Transverse colon (tissue), 4 donors: ENCODE data around the gene RELA.

Experiments used
- CTCF ChIP-seq, 5 experiments: fragments of 200-600 bp in 3 of 5; fragments of 450-650 bp in 2 of 5; sonication (generic) in 3 of 5; IDR thresholded peaks; 1 replicate in 2 of 5; 2 replicates in 3 of 5; pipeline ENCODE4 v1.5.1; 2016 to 2017; ENCODE audit warnings: antibody characterized with exemption in 5 of 5, inconsistent platforms in 3 of 5, mild to moderate bottlenecking in 2 of 5, moderate library complexity in 1 of 5
- POLR2AphosphoS5 ChIP-seq, 3 donors: sonication (generic); formaldehyde crosslinking; IDR thresholded peaks; one replicate each; pipeline ENCODE4 v1.6.1; 2016; ENCODE audit warnings: antibody characterized with exemption in 3 of 3

DNA sequence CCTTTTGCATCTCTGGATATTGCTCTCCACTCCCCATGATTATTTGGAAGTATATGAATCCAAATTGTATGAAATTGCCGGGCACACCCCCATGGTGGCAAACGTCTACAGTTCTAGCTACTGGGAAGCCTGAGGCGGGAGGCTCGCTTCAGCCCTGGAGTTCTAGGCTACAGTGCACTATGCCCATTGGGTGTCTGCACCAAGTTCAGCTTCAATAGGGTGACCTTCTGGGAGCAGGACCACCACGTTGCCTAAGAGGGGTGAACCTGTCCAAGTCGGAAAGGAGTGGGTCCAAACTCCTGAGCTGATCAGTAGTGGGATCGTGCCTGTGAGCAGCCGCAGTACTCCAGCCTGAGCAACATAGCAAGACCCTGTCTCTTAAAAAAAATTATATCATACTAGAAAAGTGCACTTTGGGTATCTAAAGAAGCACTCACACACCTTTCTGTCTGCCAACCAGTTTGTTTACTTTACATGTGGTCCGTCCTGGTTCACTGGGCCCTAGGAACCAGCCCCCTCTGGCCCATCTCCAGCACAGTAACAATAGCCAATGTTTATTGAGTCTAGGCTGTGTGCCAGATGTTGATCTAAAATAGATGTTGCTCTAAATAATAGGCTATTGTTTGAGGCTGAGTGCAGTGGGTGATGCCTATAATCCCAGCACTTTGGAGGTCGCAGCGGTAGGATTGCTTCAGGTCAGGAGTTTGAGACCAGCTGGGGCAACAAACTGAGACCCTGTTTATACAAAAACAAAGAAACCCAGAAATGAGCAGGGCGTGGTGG, 32.9 kb upstream of the RELA start:
- TF ChIP-seq POLR2AphosphoS5 (IDR thresholded peaks at IDR 0.05) (peak in 2 of 3 donors; percentile 17 to 31), CTCF (IDR thresholded peaks at IDR 0.05) (no peak)
